HepG2 (cell line): ENCODE measurements around the gene TGFA.

Experiments
- CREM ChIP-seq, 2 experiments: sonication (generic) in 1 of 2; formaldehyde crosslinking in 1 of 2; IDR thresholded peaks; 2 replicates each; pipeline versions ENCODE4 v1.4.0 to v1.6.1; 2016 to 2020; ENCODE audit warnings: antibody characterized with exemption in 1 of 2, mild to moderate bottlenecking in 1 of 2, missing genetic modification reagents in 1 of 2
- SMAD9 ChIP-seq: sonication (generic); formaldehyde crosslinking; IDR thresholded peaks from 2 replicates; pipeline ENCODE4 v1.5.1; 2020; ENCODE audit warnings: mild to moderate bottlenecking, missing genetic modification reagents
- SOX5 ChIP-seq: IDR thresholded peaks from 2 replicates; pipeline ENCODE4 v1.6.1; 2016; ENCODE audit warnings: borderline replicate concordance
- SP1 ChIP-seq, 2 experiments: fragments of 450-650 bp in 1 of 2; sonication (generic) in 1 of 2; formaldehyde crosslinking in 1 of 2; IDR thresholded peaks; 2 replicates each; pipeline versions ENCODE4 v1.4.0 to v1.6.1; 2016 to 2020; ENCODE audit warnings: missing genetic modification reagents in 1 of 2
- TCF7L2 ChIP-seq: IDR thresholded peaks from 2 replicates; pipeline ENCODE4 v1.6.1; 2011; ENCODE audit warnings: mild to moderate bottlenecking, low read depth, low read length, moderate library complexity
- U2AF1 ChIP-seq: fragments of 200-400 bp; formaldehyde crosslinking; optimal IDR thresholded peaks from 2 replicates; pipeline ENCODE3; 2017; ENCODE audit warnings: mild to moderate bottlenecking, low read depth, low read length
- TF ChIP-seq, protein P1 (sequence below): sonication (generic); formaldehyde crosslinking; IDR thresholded peaks from 2 replicates; pipeline ENCODE4 v1.5.0; 2020; ENCODE audit warnings: mild to moderate bottlenecking, missing genetic modification reagents, moderate library complexity
- TF ChIP-seq, protein P2 (sequence below): sonication (generic); formaldehyde crosslinking; IDR thresholded peaks from 2 replicates; pipeline ENCODE4 v1.5.0; 2020; ENCODE audit warnings: mild to moderate bottlenecking, missing genetic modification reagents, borderline replicate concordance
- TF ChIP-seq, protein P3 (sequence below): sonication (generic); formaldehyde crosslinking; conservative IDR thresholded peaks from 2 replicates; pipeline ENCODE4 v1.4.0; 2020; ENCODE audit warnings: missing genetic modification reagents
- TF ChIP-seq, protein P4 (sequence below): sonication (generic); formaldehyde crosslinking; IDR thresholded peaks from 2 replicates; pipeline ENCODE4 v1.4.0; 2020; ENCODE audit warnings: mild to moderate bottlenecking, missing genetic modification reagents
- TF ChIP-seq, protein P5 (sequence below): sonication (generic); formaldehyde crosslinking; IDR thresholded peaks from 2 replicates; pipeline ENCODE4 v1.8.0; 2022; ENCODE audit warnings: mild to moderate bottlenecking, missing genetic modification reagents, borderline replicate concordance

DNA sequence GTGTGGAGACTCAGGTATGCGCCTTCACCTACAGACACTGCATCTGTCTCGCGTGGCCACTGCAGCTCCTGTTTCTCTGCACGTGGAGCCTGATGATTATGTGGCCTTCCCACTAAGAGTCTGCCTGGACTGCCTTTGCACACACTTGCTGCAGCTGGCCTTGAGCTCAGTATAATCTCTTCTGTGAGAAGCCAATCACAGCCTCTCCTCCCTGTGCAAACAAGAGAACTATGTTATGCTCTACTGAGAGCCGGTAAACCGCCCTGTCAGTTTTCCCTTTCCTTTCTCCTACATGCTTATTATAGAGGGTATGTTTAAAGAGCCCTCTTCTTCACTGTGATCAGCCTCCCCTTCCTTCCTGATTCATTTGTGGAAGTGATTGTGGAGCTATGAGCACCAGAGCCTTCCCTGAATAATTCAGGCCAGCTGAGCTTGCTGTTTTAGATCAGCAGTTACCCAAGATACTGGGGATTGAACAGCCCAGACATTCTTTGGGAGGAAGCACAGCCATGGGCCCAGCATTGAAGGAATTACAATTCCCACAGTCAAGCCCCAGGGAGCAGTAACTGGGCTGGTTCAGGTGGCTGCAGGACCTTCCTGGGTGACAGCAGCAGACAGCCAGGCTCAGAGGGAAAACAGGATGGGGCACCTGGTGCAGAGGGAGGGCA is 3.7 kb upstream of the TGFA start:
- TF ChIP-seq, protein P1, sequence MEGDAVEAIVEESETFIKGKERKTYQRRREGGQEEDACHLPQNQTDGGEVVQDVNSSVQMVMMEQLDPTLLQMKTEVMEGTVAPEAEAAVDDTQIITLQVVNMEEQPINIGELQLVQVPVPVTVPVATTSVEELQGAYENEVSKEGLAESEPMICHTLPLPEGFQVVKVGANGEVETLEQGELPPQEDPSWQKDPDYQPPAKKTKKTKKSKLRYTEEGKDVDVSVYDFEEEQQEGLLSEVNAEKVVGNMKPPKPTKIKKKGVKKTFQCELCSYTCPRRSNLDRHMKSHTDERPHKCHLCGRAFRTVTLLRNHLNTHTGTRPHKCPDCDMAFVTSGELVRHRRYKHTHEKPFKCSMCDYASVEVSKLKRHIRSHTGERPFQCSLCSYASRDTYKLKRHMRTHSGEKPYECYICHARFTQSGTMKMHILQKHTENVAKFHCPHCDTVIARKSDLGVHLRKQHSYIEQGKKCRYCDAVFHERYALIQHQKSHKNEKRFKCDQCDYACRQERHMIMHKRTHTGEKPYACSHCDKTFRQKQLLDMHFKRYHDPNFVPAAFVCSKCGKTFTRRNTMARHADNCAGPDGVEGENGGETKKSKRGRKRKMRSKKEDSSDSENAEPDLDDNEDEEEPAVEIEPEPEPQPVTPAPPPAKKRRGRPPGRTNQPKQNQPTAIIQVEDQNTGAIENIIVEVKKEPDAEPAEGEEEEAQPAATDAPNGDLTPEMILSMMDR, result no peak; the same call in 1 of the 2 replicates
- TF ChIP-seq TCF7L2 (no peak), U2AF1 (no peak), SMAD9 (CRISPR knock-in tag) (0 out of 2 replicates have a peak, but pooled peaks have one; percentile 42), SP1 (IDR thresholded peaks at IDR 0.05) (no peak), SP1 (CRISPR knock-in tag; IDR thresholded peaks at IDR 0.05) (no peak), SOX5 (CRISPR knock-in tag) (peak; percentile 58; the same call in 1 of the 2 replicates), CREM (IDR thresholded peaks at IDR 0.05) (no peak), CREM (CRISPR knock-in tag; IDR thresholded peaks at IDR 0.05) (no peak)
- TF ChIP-seq, protein P2, sequence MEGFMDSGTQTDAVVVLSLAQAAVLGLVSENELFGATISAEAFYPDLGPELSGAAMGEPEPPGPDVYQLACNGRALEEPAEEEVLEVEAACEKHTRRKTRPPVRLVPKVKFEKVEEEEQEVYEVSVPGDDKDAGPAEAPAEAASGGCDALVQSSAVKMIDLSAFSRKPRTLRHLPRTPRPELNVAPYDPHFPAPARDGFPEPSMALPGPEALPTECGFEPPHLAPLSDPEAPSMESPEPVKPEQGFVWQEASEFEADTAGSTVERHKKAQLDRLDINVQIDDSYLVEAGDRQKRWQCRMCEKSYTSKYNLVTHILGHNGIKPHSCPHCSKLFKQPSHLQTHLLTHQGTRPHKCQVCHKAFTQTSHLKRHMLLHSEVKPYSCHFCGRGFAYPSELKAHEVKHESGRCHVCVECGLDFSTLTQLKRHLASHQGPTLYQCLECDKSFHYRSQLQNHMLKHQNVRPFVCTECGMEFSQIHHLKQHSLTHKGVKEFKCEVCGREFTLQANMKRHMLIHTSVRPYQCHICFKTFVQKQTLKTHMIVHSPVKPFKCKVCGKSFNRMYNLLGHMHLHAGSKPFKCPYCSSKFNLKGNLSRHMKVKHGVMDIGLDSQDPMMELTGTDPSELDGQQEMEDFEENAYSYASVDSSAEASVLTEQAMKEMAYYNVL (CRISPR knock-in tag), result no peak; the same call in 1 of the 2 replicates
- TF ChIP-seq, protein P3, sequence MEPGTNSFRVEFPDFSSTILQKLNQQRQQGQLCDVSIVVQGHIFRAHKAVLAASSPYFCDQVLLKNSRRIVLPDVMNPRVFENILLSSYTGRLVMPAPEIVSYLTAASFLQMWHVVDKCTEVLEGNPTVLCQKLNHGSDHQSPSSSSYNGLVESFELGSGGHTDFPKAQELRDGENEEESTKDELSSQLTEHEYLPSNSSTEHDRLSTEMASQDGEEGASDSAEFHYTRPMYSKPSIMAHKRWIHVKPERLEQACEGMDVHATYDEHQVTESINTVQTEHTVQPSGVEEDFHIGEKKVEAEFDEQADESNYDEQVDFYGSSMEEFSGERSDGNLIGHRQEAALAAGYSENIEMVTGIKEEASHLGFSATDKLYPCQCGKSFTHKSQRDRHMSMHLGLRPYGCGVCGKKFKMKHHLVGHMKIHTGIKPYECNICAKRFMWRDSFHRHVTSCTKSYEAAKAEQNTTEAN (CRISPR knock-in tag), result peak; percentile 66; the same call in 1 of the 2 replicates
- TF ChIP-seq, protein P4, sequence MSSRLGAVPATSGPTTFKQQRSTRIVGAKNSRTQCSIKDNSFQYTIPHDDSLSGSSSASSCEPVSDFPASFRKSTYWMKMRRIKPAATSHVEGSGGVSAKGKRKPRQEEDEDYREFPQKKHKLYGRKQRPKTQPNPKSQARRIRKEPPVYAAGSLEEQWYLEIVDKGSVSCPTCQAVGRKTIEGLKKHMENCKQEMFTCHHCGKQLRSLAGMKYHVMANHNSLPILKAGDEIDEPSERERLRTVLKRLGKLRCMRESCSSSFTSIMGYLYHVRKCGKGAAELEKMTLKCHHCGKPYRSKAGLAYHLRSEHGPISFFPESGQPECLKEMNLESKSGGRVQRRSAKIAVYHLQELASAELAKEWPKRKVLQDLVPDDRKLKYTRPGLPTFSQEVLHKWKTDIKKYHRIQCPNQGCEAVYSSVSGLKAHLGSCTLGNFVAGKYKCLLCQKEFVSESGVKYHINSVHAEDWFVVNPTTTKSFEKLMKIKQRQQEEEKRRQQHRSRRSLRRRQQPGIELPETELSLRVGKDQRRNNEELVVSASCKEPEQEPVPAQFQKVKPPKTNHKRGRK (CRISPR knock-in tag), result no peak
- TF ChIP-seq, protein P5, sequence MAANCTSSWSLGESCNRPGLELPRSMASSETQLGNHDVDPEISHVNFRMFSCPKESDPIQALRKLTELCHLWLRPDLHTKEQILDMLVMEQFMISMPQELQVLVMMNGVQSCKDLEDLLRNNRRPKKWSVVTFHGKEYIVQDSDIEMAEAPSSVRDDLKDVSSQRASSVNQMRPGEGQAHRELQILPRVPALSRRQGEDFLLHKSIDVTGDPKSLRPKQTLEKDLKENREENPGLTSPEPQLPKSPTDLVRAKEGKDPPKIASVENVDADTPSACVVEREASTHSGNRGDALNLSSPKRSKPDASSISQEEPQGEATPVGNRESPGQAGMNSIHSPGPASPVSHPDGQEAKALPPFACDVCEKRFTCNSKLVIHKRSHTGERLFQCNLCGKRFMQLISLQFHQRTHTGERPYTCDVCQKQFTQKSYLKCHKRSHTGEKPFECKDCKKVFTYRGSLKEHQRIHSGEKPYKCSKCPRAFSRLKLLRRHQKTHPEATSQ (CRISPR knock-in tag), result no peak
